Activated CD8-positive, alpha-beta memory T cell treated with anti-CD3 and anti-CD28 coated beads for 4 hours (primary cell): ENCODE results near the gene CFAP54.

Source experiments
- DNase-seq, 2 donors: peaks; one replicate each; pipeline ENCODE4 v3.0.0-alpha.2; 2020; ENCODE audit warnings: low read depth in 2 of 2

The CFAP54 gene

GRCh38 chr12:96889273-96889933 lies 400.0 kb downstream of the CFAP54 start:
- no peak for DNase-seq

- DNase-seq, result no peak
These were observed 401.0 kb downstream of the CFAP54 start for GRCh38 chr12:96890331-96890730.

DNA sequence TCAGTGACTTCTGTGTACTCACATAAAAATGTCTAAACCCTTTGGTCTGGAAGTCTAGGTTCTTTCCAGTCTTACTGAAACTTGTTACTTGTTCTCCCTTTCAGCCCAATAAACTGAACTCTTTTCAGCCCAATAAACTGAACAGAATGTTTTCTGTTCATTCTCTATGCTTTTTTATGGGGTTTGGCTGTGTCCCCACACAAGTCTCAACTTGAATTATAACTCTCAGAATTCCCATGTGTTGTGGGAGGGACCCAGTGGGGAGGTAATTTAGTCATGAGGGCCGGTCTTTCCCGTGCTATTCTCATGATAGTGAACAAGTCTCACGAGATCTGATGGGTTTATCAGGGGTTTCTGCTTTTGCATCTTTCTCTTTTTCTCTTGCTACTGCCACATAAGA lies 402.7 kb downstream of the CFAP54 start:
- DNase-seq, result no peak

GRCh38 chr12:96897421-96897820 lies 408.0 kb downstream of the CFAP54 start:
- DNase-seq, result no peak

GRCh38 chr12:96901175-96901574 lies 411.8 kb downstream of the CFAP54 start:
- no peak for DNase-seq

- no peak for DNase-seq
These were observed 412.7 kb downstream of the CFAP54 start for GRCh38 chr12:96902076-96902475.

DNA sequence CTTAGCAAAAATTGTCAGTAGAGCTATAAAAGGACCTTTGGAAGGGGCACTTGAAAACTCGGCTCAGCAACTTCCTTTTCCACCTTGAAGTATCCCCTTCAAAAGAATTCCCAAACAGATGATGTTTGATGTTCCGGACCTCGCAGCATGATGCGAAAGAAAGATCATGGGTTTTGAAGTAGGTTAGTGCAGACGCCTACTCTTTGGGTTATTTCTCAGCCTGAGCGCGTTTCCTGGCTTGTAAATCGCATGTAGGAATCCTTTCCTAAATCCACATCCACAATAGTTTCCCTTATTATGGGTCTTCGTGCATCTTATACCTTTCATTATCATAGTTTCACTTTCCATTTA lies 417.1 kb downstream of the CFAP54 start:
- DNase-seq, result no peak

DNA sequence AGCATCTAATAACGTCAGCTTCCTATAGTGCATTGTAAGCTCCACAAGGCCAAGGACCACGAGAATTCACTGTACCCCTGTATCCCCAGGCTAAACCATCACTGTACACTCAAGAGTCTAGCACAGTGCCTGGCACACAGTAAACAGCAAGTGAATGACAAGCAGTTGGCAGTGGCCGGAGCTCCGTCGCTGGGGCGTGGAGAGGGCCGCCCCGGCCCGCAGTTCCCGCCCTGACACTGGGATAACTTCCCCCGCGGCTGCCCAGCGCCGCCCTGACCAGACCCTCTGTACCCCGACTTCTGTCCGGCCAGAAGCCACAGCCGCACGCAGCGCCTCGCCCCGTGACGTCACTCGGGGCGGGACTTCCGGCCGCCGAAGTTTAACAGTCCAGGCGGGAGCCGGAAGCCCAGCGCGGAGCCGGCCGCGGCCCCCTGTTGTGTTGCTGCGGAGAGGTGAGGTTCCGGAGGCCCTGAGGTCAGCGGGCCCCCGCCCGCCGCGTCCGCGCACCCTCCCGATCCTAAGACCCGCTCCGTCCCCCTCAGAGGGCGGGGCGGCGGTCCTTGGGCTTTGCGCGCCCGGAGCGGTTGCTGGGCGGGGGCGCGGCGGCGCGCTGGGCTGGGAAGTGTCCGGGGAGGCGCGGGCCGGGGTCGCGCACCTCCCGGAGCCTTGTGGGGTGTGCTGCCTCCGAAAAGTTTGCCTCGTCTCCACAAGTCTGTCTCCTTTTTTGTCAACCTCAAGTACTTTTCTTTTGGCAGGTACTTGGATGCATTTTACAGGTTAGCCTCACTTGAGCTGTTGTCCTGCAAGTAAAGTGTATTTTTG lies 417.7 kb downstream of the CFAP54 start, which contains the start of gene NEDD1:
TSS of gene NEDD1 (plus strand) at position 409 of the 822 bp plus-strand sequence. CDS start 2,503 bp downstream, outside the sequence.
- DNase-seq, result peak; percentile 66 to 67

DNA sequence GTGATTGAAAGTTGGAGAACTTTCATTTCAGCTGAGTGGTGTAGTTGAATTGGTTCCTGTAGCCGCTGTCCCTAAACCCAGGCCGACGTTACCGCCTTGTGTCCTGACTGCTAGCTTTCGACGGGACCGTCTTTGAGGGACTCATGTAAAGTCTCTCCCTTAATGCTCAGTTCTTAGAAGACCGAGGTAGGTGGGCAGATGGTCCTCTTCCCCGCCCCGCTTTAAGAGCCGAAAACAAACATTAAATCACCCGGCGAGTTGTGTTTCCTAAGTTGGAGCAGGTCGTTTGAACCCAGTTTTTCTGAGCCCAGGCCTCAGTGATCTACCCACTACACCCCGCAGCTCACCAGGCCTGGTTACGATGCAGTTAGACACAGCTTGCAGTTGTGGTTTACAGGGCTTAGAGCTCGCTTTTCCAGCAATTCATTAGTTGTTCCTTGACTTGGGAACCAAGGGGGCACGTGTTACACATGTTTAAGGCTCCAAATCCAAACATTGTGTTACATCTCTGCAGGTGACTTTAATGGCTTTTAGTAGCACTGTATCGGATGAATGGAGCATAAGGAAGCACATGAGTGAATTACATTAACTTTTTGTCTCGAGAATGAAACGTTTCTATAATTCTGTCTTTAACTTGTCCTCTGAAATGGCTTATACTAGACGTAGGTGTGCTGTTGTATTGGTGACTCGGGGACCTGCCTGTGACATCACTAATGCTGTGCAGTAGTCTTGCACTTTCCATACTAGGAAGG lies 418.5 kb downstream of the CFAP54 start:
- no peak for DNase-seq

DNA sequence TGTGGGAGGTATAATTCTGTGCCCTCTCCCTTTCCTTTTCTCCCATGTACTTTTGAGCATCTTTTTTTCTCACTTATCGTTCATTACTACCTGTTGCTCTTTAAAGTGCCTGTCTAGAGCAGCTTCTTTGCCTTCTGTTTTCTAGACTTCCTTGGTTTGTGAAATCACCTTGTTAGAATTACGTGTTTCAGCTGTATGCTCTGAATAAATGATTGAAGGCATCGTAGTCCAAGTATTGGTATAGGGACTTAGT lies 419.0 kb downstream of the CFAP54 start:
- DNase-seq, result no peak

- no peak for DNase-seq
These were observed 422.9 kb downstream of the CFAP54 start for GRCh38 chr12:96912261-96912660.

GRCh38 chr12:96912943-96913342 lies 423.6 kb downstream of the CFAP54 start:
- DNase-seq, result no peak

GRCh38 chr12:96919510-96920210 lies 430.3 kb downstream of the CFAP54 start:
- DNase-seq, result no peak
